ENCODE data around the gene SMARCA5.

SMARCA5 gene

GRCh38 chr4:143531788-143532491 is 18.4 kb downstream of the SMARCA5 start:
- DNase-seq (ENCODE audit: low spot score): no peak

GRCh38 chr4:143538979-143539669 is 25.6 kb downstream of the SMARCA5 start:
- no peak for DNase-seq (ENCODE audit: low spot score)

GRCh38 chr4:143539670-143540023 is 26.1 kb downstream of the SMARCA5 start:
- no peak for DNase-seq (ENCODE audit: low spot score)

GRCh38 chr4:143549928-143550327 is 36.4 kb downstream of the SMARCA5 start:
- no peak for DNase-seq (ENCODE audit: low spot score)

- DNase-seq (ENCODE audit: low spot score): no peak
Observed at GRCh38 chr4:143554728-143555597, 41.5 kb downstream of the SMARCA5 start.

- DNase-seq (ENCODE audit: low spot score): no peak
Observed at GRCh38 chr4:143555676-143556075, 42.2 kb downstream of the SMARCA5 start.

GRCh38 chr4:143558286-143558685 is 44.8 kb downstream of the SMARCA5 start:
- no peak for DNase-seq (ENCODE audit: low spot score)

- DNase-seq (ENCODE audit: low spot score): peak; percentile 74
Observed at GRCh38 chr4:143558823-143559756, 45.6 kb downstream of the SMARCA5 start.

GRCh38 chr4:143559757-143560147 is 46.2 kb downstream of the SMARCA5 start:
- peak; percentile 19 for DNase-seq (ENCODE audit: low spot score)

GRCh38 chr4:143564472-143564871 is 51.0 kb downstream of the SMARCA5 start:
- DNase-seq (ENCODE audit: low spot score): no peak

- no peak for DNase-seq (ENCODE audit: low spot score)
Observed at GRCh38 chr4:143575331-143575730, 61.8 kb downstream of the SMARCA5 start.

GRCh38 chr4:143581331-143581946 is 67.9 kb downstream of the SMARCA5 start:
- no peak for DNase-seq (ENCODE audit: low spot score)

- DNase-seq (ENCODE audit: low spot score): no peak
Observed at GRCh38 chr4:143585548-143585947, 72.0 kb downstream of the SMARCA5 start.

- DNase-seq (ENCODE audit: low spot score): no peak
Observed at GRCh38 chr4:143586080-143586479, 72.6 kb downstream of the SMARCA5 start.

- DNase-seq (ENCODE audit: low spot score): no peak
Observed at GRCh38 chr4:143587703-143588102, 74.2 kb downstream of the SMARCA5 start.

- no peak for DNase-seq (ENCODE audit: low spot score)
Observed at GRCh38 chr4:143597276-143597675, 83.8 kb downstream of the SMARCA5 start.

GRCh38 chr4:143598816-143599215 is 85.3 kb downstream of the SMARCA5 start:
- DNase-seq (ENCODE audit: low spot score): no peak

GRCh38 chr4:143599827-143600226 is 86.3 kb downstream of the SMARCA5 start:
- no peak for DNase-seq (ENCODE audit: low spot score)

- no peak for DNase-seq (ENCODE audit: low spot score)
Observed at GRCh38 chr4:143606480-143606879, 93.0 kb downstream of the SMARCA5 start.
